Lower leg skin (tissue), 3 donors: ENCODE data around the gene DCAF15.

Source experiments
- CTCF ChIP-seq, 3 donors: fragments of 450-650 bp; IDR thresholded peaks; one replicate each; pipeline ENCODE4 v1.5.1; 2016; ENCODE audit warnings: antibody characterized with exemption in 3 of 3, mild to moderate bottlenecking in 3 of 3, moderate library complexity in 2 of 3
- POLR2A ChIP-seq, 2 donors: fragments of 450-650 bp; IDR thresholded peaks; one replicate each; pipeline ENCODE4 v1.6.1; 2016 to 2017; ENCODE audit warnings: antibody characterized with exemption in 2 of 2, mild to moderate bottlenecking in 1 of 2, moderate library complexity in 1 of 2

- TF ChIP-seq POLR2A (IDR thresholded peaks at IDR 0.05) = no peak
- TF ChIP-seq CTCF (IDR thresholded peaks at IDR 0.05) = no peak
Observed at GRCh38 chr19:13959141-13959961, 7.0 kb downstream of the DCAF15 start.
